Measurements from ENCODE around the gene ARMS2. TPM values are rescaled to one million over a fixed set of nuclear protein-coding genes. Genes with fewer than 3 reads are reported as not detected.

Gene ARMS2
- total and polyA plus RNA-seq, 2 of the 13 experiments (the other 11 are each of a cell fraction or from before 2014, with no cell fraction given) = not detected

DNA sequence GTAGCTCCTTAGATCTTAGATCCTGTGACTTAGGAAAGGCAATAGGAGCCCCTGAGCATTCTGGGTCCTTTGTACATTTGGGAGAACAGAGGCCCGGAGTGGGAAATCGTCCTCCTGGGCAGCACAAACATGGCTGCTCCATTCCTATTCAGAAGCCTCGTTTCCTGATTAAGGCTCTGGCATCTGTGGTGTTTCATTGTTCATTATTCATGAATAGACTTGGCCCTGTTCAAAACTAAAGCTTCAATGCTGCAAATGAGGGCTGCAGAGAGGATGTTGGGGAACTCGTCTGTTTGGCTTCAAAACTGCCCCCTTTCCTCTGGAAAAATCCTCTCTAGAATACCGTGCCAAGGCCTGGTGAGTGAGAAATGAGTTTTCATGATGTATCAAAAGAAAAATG is 3.5 kb downstream of the ARMS2 start:
- H3K27me3 ChIP-seq (ENCODE audit: control insufficient read depth in 1 of 2, insufficient read depth in 2 of 2, low read length in 2 of 2) = peaks cover 5 to 64% of the 10 kb centered on the region in 2 experiments
- no peaks in the 10 kb centered on the region for H3K79me2 ChIP-seq (ENCODE audit: insufficient read depth, low read length)
- no peak overlapping the region for H3K4me3 ChIP-seq (replicated peaks in 1 of 3; ENCODE audit: insufficient read depth in 1 of 3, low read depth in 2 of 3, low read length in 3 of 3)
- intact Hi-C loops (cut with micrococcal nuclease; ENCODE audit: unreplicated experiment) (no loop called here), in situ Hi-C loops (cut with HindIII; ENCODE audit: extremely low pct_ligation_motif_present, low pct_unique_long_range_greater_than_20kb) (no loop called here)
- under 1% methylated on average over 5 of the region's 5 CpGs for WGBS (ENCODE audit: low lambda C conversion rate)
- POLR2A ChIA-PET = no interaction called here
- FAIRE-seq (no peak), DNase-seq (ENCODE audit: low spot score) (no peak), ATAC-seq (no peak)
- H3K36me3 ChIP-seq (replicated peaks in 1 of 2; ENCODE audit: control insufficient read depth in 1 of 2, insufficient read depth in 2 of 2, low read length in 2 of 2) = no peaks in the 10 kb centered on the region
- no peaks in the 10 kb centered on the region for H3K9me3 ChIP-seq (ENCODE audit: low read length)
- TF ChIP-seq, protein P1, sequence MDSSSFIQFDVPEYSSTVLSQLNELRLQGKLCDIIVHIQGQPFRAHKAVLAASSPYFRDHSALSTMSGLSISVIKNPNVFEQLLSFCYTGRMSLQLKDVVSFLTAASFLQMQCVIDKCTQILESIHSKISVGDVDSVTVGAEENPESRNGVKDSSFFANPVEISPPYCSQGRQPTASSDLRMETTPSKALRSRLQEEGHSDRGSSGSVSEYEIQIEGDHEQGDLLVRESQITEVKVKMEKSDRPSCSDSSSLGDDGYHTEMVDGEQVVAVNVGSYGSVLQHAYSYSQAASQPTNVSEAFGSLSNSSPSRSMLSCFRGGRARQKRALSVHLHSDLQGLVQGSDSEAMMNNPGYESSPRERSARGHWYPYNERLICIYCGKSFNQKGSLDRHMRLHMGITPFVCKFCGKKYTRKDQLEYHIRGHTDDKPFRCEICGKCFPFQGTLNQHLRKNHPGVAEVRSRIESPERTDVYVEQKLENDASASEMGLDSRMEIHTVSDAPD (CRISPR knock-in tag; IDR thresholded peaks at IDR 0.05) = no peak
- H3K4me1 ChIP-seq (ENCODE audit: insufficient read depth, low read length) = peaks cover 11% of the 10 kb centered on the region; the same call in 1 of the 2 replicates
- no TSS peak for BruUV-seq (replicated peaks)
- no peak overlapping the region for H2AFZ ChIP-seq (ENCODE audit: low read length)
- H3K4me2 ChIP-seq (ENCODE audit: low read depth, low read length) = no peak overlapping the region
- CTCF ChIA-PET (ENCODE audit: low intra/inter-chr PET ratio, low total read pairs) = no interaction called here
- H3K9ac ChIP-seq (ENCODE audit: insufficient read depth, low read depth, low read length) = no peak overlapping the region
- H4K20me1 ChIP-seq (ENCODE audit: insufficient read depth, low read length) = no peaks in the 10 kb centered on the region
- no peak overlapping the region for H3K27ac ChIP-seq (ENCODE audit: extremely low read length, insufficient read depth, low read length)

DNA sequence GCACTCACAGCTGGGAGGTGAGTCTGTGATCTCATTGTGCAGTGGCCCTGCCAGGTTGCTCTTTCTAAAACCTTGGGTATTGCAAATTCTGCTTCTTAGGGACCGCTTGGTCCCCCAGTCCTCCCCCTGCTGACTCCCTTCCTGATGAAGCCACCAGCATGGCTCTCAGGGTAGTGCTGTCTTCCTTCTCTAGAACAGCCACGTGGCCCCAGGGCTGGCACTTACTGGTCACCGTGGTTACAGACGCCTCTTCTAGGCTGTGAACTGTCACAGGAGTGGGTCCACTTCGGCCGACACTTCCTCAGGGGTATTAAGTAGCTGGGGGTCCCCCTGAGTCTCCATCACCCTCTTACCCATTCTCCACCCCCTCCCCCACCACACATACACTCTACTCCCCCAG is 4.2 kb downstream of the ARMS2 start:
- intact Hi-C loops (cut with micrococcal nuclease; ENCODE audit: unreplicated experiment) = no loop called here
- 27% methylated on average over 6 of the region's 6 CpGs for WGBS (ENCODE audit: low lambda C conversion rate)
- no peak for ATAC-seq

More for the DNA sequence above, 4.2 kb downstream of the ARMS2 start:
- no peak for FAIRE-seq
- ChIA-PET CTCF (ENCODE audit: low intra/inter-chr PET ratio, low total read pairs) (no interaction called here), POLR2A (no interaction called here)
- Histone ChIP-seq H3K27me3 (ENCODE audit: control insufficient read depth in 1 of 2, insufficient read depth in 2 of 2, low read length in 2 of 2) (peaks cover 6 to 72% of the 10 kb centered on the region in 2 experiments), H3K4me1 (ENCODE audit: insufficient read depth, low read length) (peaks cover 12% of the 10 kb centered on the region; the same call in 1 of the 2 replicates), H3K27ac (ENCODE audit: extremely low read length, insufficient read depth, low read length) (no peak overlapping the region), H3K36me3 (replicated peaks in 1 of 2; ENCODE audit: control insufficient read depth in 1 of 2, insufficient read depth in 2 of 2, low read length in 2 of 2) (no peaks in the 10 kb centered on the region), H3K4me3 (replicated peaks in 1 of 3; ENCODE audit: insufficient read depth in 1 of 3, low read depth in 2 of 3, low read length in 3 of 3) (no peak overlapping the region), H4K20me1 (ENCODE audit: insufficient read depth, low read length) (no peaks in the 10 kb centered on the region), H2AFZ (ENCODE audit: low read length) (no peak overlapping the region), H3K9me3 (ENCODE audit: low read length) (no peaks in the 10 kb centered on the region), H3K9ac (ENCODE audit: insufficient read depth, low read depth, low read length) (no peak overlapping the region), H3K79me2 (ENCODE audit: insufficient read depth, low read length) (no peaks in the 10 kb centered on the region), H3K4me2 (ENCODE audit: low read depth, low read length) (no peak overlapping the region)
- BruUV-seq (replicated peaks) = no TSS peak
- no peak for DNase-seq (ENCODE audit: low spot score)
- in situ Hi-C loops (cut with HindIII; ENCODE audit: extremely low pct_ligation_motif_present, low pct_unique_long_range_greater_than_20kb) = no loop called here
- TF ChIP-seq, protein P2, sequence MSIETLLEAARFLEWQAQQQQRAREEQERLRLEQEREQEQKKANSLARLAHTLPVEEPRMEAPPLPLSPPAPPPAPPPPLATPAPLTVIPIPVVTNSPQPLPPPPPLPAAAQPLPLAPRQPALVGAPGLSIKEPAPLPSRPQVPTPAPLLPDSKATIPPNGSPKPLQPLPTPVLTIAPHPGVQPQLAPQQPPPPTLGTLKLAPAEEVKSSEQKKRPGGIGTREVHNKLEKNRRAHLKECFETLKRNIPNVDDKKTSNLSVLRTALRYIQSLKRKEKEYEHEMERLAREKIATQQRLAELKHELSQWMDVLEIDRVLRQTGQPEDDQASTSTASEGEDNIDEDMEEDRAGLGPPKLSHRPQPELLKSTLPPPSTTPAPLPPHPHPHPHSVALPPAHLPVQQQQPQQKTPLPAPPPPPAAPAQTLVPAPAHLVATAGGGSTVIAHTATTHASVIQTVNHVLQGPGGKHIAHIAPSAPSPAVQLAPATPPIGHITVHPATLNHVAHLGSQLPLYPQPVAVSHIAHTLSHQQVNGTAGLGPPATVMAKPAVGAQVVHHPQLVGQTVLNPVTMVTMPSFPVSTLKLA (IDR thresholded peaks at IDR 0.05) = 0 out of 2 replicates have a peak, but pooled peaks have one; percentile 17
- TF ChIP-seq KLF15 (CRISPR knock-in tag; IDR thresholded peaks at IDR 0.05; ENCODE audit: borderline replicate concordance) = no peak

Measured in HepG2 (cell line).